Fibroblast of lung (primary cell): ENCODE results near the gene CNTN1. TPM values are rescaled to one million over a fixed set of nuclear protein-coding genes. Genes with fewer than 3 reads are reported as not detected.

ENCODE experiments used
- DNase-seq, 2 donors: peaks; one replicate each; pipeline versions ENCODE4 v3.0.0 to v3.0.0-alpha.2; 2010; ENCODE audit warnings: low read depth in 2 of 2
- H2AFZ ChIP-seq: 2 replicates; pipeline ENCODE4 v1.5.1; 2012; ENCODE audit warnings: low read length, control low read depth, inconsistent platforms
- H3K27ac ChIP-seq: 2 replicates; pipeline ENCODE4 v1.5.1; 2011; ENCODE audit warnings: low read length, control low read depth; ENCODE audit not compliant: insufficient read depth
- H3K27me3 ChIP-seq: 2 replicates; pipeline ENCODE4 v1.5.1; 2011; ENCODE audit warnings: mild to moderate bottlenecking, low read length; ENCODE audit not compliant: control insufficient read depth, insufficient read depth
- H3K36me3 ChIP-seq: 2 replicates; pipeline ENCODE4 v1.5.1; 2011; ENCODE audit warnings: low read length; ENCODE audit not compliant: control insufficient read depth, insufficient read depth
- H3K4me1 ChIP-seq: 2 replicates; pipeline ENCODE4 v1.5.1; 2011; ENCODE audit warnings: low read length; ENCODE audit not compliant: control insufficient read depth, insufficient read depth; ENCODE audit errors: extremely low read depth
- H3K4me2 ChIP-seq: 2 replicates; pipeline ENCODE4 v1.5.1; 2011; ENCODE audit warnings: low read length, control low read depth; ENCODE audit not compliant: insufficient read depth; ENCODE audit errors: extremely low read depth
- H3K4me3 ChIP-seq, 4 experiments: fragments of 200-600 bp in 1 of 4; sonication (generic) in 1 of 4; replicated peaks in 1 of 4; 2 replicates each; pipeline ENCODE4 v1.5.1; 2011 to 2016; ENCODE audit warnings: low read length in 4 of 4, low read depth in 3 of 4, mild to moderate bottlenecking in 3 of 4, control low read depth in 2 of 4, inconsistent platforms in 1 of 4, mixed read lengths in 1 of 4; ENCODE audit not compliant: insufficient read depth in 1 of 4; ENCODE audit errors: control extremely low read depth in 1 of 4
- H3K79me2 ChIP-seq: 2 replicates; pipeline ENCODE4 v1.5.1; 2012; ENCODE audit warnings: mild to moderate bottlenecking, low read length, inconsistent platforms; ENCODE audit not compliant: control insufficient read depth, insufficient read depth
- H3K9ac ChIP-seq: 2 replicates; pipeline ENCODE4 v1.5.1; 2011; ENCODE audit warnings: mild to moderate bottlenecking, low read length, control low read depth; ENCODE audit not compliant: insufficient read depth
- H3K9me3 ChIP-seq: 2 replicates; pipeline ENCODE4 v1.5.1; 2012; ENCODE audit warnings: low read depth, low read length; ENCODE audit not compliant: control insufficient read depth, insufficient read depth
- H4K20me1 ChIP-seq: 2 replicates; pipeline ENCODE4 v1.5.1; 2011; ENCODE audit warnings: low read length; ENCODE audit not compliant: control insufficient read depth, insufficient read depth; ENCODE audit errors: extremely low read depth
- CTCF ChIP-seq, 2 donors: IDR thresholded peaks in 1 of 2; conservative IDR thresholded peaks in 1 of 2; 1 replicate in 1 of 2; 2 replicates in 1 of 2; pipeline ENCODE4 v1.5.1; 2011 to 2012; ENCODE audit warnings: low read length in 2 of 2, control low read depth in 1 of 2, inconsistent platforms in 1 of 2, low read depth in 1 of 2, mild to moderate bottlenecking in 1 of 2
- EZH2 ChIP-seq: IDR thresholded peaks from 2 replicates; pipeline ENCODE4 v1.5.1; 2012; ENCODE audit warnings: low read length, control low read depth, mild to moderate bottlenecking; ENCODE audit errors: missing control alignments
- polyA plus RNA-seq, 2 donors: library from polyadenylated mRNA; depleted of rRNA in 1 of 2; stranded (reverse) in 1 of 2; unstranded in 1 of 2; fragments of >200 nt; gene quantifications; 2 replicates each; pipeline ENCODE4 v1.2.1, GENCODE V29; 2011 to 2012; ENCODE audit warnings: missing spikeins in 1 of 2
- total RNA-seq: library from RNA; depleted of rRNA; stranded (reverse); fragments of >200 nt; gene quantifications from 2 replicates; pipeline ENCODE4 v1.2.1, GENCODE V29; 2014

The CNTN1 gene
- total and polyA plus RNA-seq, 2 donors (not counting 1 experiment from before 2014, with no cell fraction given): 0.22 to 0.83 TPM

GRCh38 chr12:40697566-40698259 is 5.5 kb downstream of the CNTN1 start:
- Histone ChIP-seq H3K9ac (no peak overlapping the region), H3K4me2 (no peak overlapping the region), H3K79me2 (no peaks in the 10 kb centered on the region), H3K27ac (no peak overlapping the region), H3K4me1 (no peaks in the 10 kb centered on the region), H3K36me3 (no peaks in the 10 kb centered on the region), H3K4me3 (no peak overlapping the region), H4K20me1 (no peaks in the 10 kb centered on the region), H3K9me3 (no peaks in the 10 kb centered on the region), H3K27me3 (no peaks in the 10 kb centered on the region), H2AFZ (no peak overlapping the region)
- TF ChIP-seq CTCF (conservative IDR thresholded peaks at IDR 0.05 in 1 of 2, IDR thresholded peaks at IDR 0.05 in 1 of 2; ENCODE audit: low read depth in 1 of 2, low read length in 2 of 2): no peak
- TF ChIP-seq EZH2: no peak
- no peak for DNase-seq

- H3K4me1 ChIP-seq: no peaks in the 10 kb centered on the region
- no peak overlapping the region for H3K27ac ChIP-seq
- TF ChIP-seq EZH2 (no peak), CTCF (conservative IDR thresholded peaks at IDR 0.05 in 1 of 2, IDR thresholded peaks at IDR 0.05 in 1 of 2; ENCODE audit: low read depth in 1 of 2, low read length in 2 of 2) (no peak)
- no peak for DNase-seq
- no peak overlapping the region for H3K4me3 ChIP-seq
- H3K36me3 ChIP-seq: no peaks in the 10 kb centered on the region
- H3K79me2 ChIP-seq: no peaks in the 10 kb centered on the region
- H3K9me3 ChIP-seq: no peaks in the 10 kb centered on the region
- H2AFZ ChIP-seq: no peak overlapping the region
- no peak overlapping the region for H3K9ac ChIP-seq
- no peaks in the 10 kb centered on the region for H3K27me3 ChIP-seq
- no peaks in the 10 kb centered on the region for H4K20me1 ChIP-seq
- H3K4me2 ChIP-seq: no peak overlapping the region
Observed at GRCh38 chr12:40701756-40702155, 9.5 kb downstream of the CNTN1 start.

GRCh38 chr12:40711121-40711520 is 18.9 kb downstream of the CNTN1 start:
- Histone ChIP-seq H3K36me3 (no peaks in the 10 kb centered on the region), H3K4me1 (no peaks in the 10 kb centered on the region), H4K20me1 (no peaks in the 10 kb centered on the region), H3K4me2 (no peak overlapping the region), H3K79me2 (no peaks in the 10 kb centered on the region), H3K9me3 (no peaks in the 10 kb centered on the region), H3K27ac (no peak overlapping the region), H2AFZ (no peak overlapping the region), H3K4me3 (no peak overlapping the region), H3K9ac (no peak overlapping the region), H3K27me3 (no peaks in the 10 kb centered on the region)
- DNase-seq: no peak
- no peak for TF ChIP-seq CTCF (conservative IDR thresholded peaks at IDR 0.05 in 1 of 2, IDR thresholded peaks at IDR 0.05 in 1 of 2; ENCODE audit: low read depth in 1 of 2, low read length in 2 of 2)
- TF ChIP-seq EZH2: no peak
